SK-N-MC (cell line): ENCODE results near the gene USP3.
A peak's percentile ranks its signal among the peaks of the same experiment; 100 is the strongest.
"Not testable (repeated sequence)": the region's sequence is repeated elsewhere in the genome, so short reads cannot be mapped to it uniquely, and the experiment has no call there.

Source experiments
- DNase-seq: peaks from one replicate; pipeline ENCODE4 v3.0.0-alpha.2; 2011; ENCODE audit warnings: low read depth, low spot score
- H3K27ac ChIP-seq: fragments of 200-600 bp; sonication (generic); 2 replicates; pipeline ENCODE4 v1.5.1; 2016; ENCODE audit warnings: mixed run types
- H3K36me3 ChIP-seq: fragments of 200-600 bp; sonication (generic); 2 replicates; pipeline ENCODE4 v1.6.1; 2017; ENCODE audit warnings: antibody characterized with exemption, low read length, mixed read lengths; ENCODE audit not compliant: insufficient read depth
- H3K4me3 ChIP-seq: fragments of 200-600 bp; sonication (generic); 2 replicates; pipeline ENCODE4 v1.5.1; 2016
- H3K9ac ChIP-seq: fragments of 200-600 bp; sonication (generic); 2 replicates; pipeline ENCODE4 v1.8.0; 2017; ENCODE audit warnings: mixed run types, mixed read lengths; ENCODE audit not compliant: insufficient read length
- H3K9me3 ChIP-seq: fragments of 200-600 bp; sonication (generic); 2 replicates; pipeline ENCODE4 v1.6.1; 2017; ENCODE audit warnings: low read depth, mild to moderate bottlenecking, antibody characterized with exemption, low read length, moderate library complexity, mixed read lengths
- EZH2 ChIP-seq: fragments of 200-600 bp; sonication (generic); IDR thresholded peaks from one replicate; pipeline ENCODE4 v1.6.1; 2017; ENCODE audit warnings: antibody characterized with exemption
- FOXP2 ChIP-seq: optimal IDR thresholded peaks from 2 replicates; pipeline ENCODE3; 2011; ENCODE audit warnings: mild to moderate bottlenecking, moderate library complexity; ENCODE audit not compliant: insufficient read depth; ENCODE audit errors: extremely low read length, control extremely low read depth
- POLR2AphosphoS5 ChIP-seq: IDR thresholded peaks from 2 replicates; pipeline ENCODE4 v1.6.1; 2012; ENCODE audit warnings: mild to moderate bottlenecking, low read depth, low read length, borderline replicate concordance

The USP3 gene

DNA sequence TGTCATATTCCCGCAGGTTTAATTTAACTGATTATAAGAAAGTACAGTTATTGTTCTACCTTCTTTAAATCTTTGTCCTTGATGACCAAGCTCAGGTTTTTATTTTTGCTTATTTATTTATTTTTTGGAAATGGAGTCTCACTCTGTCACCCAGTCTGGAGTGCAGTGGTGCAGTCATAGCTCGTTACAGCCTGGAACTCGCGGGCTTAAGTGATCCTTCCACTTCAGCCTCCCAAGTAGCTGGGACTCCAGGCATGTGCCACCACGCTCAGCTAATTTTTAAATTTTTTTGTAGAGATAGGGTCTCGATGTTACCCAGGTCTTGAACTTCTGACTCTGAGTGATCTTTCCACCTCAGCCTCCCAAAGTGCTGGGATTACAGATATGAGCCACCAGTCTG is 8.9 kb downstream of the USP3 start:
- H3K4me3 ChIP-seq: no peak overlapping the region
- TF ChIP-seq EZH2 (no peak), POLR2AphosphoS5 (no peak), FOXP2 (no peak)

DNA sequence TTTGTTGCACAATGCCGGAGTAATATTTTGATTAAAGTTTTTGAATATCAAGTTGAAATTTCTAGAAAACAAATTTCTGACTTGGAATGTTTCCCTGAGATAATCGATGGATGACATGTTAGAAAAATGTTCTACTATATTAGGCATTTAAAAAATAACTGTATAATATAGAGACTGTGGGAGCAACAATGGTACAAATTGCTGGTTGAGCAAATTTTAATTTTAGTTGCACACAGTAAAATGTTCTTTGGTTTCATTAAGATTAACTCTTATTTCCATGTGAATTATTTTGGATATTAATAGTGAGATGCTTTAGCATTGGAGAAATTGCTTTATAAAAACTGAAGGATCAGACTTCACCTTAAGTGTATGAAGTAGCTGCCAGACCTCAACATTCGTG is 9.3 kb downstream of the USP3 start:
- Histone ChIP-seq H3K4me3 (no peak overlapping the region), H3K9me3 (no peaks in the 10 kb centered on the region), H3K36me3 (no peaks in the 10 kb centered on the region), H3K9ac (no peak overlapping the region), H3K27ac (no peak overlapping the region)
- TF ChIP-seq FOXP2 (no peak), EZH2 (no peak), POLR2AphosphoS5 (no peak)
- no peak for DNase-seq

More for the DNA sequence above, 8.9 kb downstream of the USP3 start:
- Histone ChIP-seq H3K36me3 (no peaks in the 10 kb centered on the region), H3K9me3 (no peaks in the 10 kb centered on the region), H3K27ac (no peak overlapping the region), H3K9ac (no peak overlapping the region)
- no peak for DNase-seq

DNA sequence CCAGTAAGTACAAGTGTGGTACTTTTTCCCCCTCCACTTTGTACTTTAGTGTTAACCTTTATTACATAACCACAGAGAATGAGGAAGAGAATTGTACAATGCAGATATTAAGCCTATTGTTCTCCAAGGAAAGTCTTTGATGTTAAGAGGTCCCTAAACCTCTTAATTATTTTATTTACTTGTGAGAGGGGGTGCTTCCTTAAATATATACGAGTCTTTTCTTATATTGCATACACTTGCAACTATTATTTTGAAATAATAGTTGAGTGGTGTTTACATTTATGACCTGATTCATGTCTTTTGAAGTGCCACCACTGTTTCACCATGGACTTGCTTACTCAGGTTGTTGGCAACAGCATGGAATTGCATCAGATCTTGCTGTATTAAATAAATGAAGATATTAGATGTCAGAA is 10.1 kb downstream of the USP3 start:
- H3K36me3 ChIP-seq: no peaks in the 10 kb centered on the region
- peak overlapping the region; percentile 50 for H3K9ac ChIP-seq
- H3K4me3 ChIP-seq: peak overlapping the region; percentile 45
- DNase-seq: no peak
- no peak for TF ChIP-seq EZH2
- TF ChIP-seq FOXP2: no peak
- TF ChIP-seq POLR2AphosphoS5: no peak
- H3K9me3 ChIP-seq: no peaks in the 10 kb centered on the region
- H3K27ac ChIP-seq: peak overlapping the region; percentile 52

DNA sequence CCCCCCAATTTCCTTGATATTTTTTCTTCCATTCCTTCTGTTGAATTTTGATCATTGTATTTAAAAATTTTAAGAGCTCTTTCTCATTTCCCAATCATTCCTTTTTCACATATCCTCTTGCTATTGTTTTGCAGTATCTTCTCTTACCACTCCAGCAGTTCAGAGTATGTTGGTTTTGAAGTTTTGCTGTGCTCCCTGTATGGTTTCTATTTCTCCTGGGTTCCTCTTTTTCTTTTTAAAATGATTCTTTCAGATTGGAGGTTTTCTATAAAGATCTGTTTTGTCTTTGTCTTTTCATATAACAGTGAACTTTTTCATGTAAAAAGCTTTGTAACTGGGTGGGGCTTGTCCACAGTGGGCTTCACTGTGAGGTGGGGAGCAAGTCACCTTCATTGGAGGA is 12.8 kb downstream of the USP3 start:
- Histone ChIP-seq H3K27ac (no peak overlapping the region), H3K36me3 (no peaks in the 10 kb centered on the region), H3K4me3 (no peak overlapping the region), H3K9me3 (no peaks in the 10 kb centered on the region), H3K9ac (no peak overlapping the region)
- no peak for TF ChIP-seq EZH2
- TF ChIP-seq FOXP2: no peak
- no peak for TF ChIP-seq POLR2AphosphoS5
- no peak for DNase-seq

DNA sequence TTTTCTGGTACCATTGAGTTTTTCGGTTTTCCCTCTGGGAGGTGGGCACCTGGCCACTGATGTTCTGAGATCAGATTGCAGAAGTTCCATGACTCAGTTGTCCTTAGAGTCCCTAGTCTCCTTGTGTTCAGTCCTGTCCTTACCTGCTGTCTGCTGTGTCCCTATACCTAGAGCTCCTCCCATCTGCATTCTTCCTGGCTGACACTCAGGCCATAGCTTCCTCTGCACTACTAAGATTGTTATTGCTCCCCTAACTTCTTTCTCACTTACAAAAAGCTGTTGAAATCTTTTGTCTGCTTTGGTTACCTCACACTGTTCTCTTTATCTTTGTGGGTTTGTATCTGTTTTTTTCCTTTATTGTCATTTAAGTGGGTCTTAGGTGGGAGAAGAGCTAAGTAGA is 13.2 kb downstream of the USP3 start:
- no peak overlapping the region for H3K27ac ChIP-seq
- H3K9ac ChIP-seq: no peak overlapping the region
- H3K36me3 ChIP-seq: no peaks in the 10 kb centered on the region
- DNase-seq: no peak
- TF ChIP-seq POLR2AphosphoS5: no peak
- TF ChIP-seq EZH2: no peak
- no peak for TF ChIP-seq FOXP2
- H3K4me3 ChIP-seq: no peak overlapping the region
- H3K9me3 ChIP-seq: no peaks in the 10 kb centered on the region

DNA sequence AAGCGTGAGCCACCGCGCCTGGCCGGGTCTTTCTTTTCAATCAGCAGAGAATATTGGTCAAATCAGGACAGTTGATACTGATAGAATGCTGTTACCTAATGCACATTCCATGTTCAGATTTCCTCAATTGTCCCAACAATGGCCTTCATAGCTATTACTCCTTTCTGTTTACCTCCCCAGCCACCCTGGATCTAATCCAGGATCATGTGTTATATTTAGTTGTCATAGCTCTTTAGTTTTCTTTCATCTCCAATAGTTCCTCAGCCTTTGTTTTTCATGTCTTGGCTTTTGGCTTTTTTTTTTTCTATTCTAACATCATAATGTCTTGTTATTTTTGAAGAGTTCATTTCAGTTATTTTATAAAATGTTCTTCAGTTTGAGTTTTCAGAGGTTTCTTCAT is 14.6 kb downstream of the USP3 start:
- no peak for TF ChIP-seq EZH2
- TF ChIP-seq POLR2AphosphoS5: no peak
- TF ChIP-seq FOXP2: no peak
- Histone ChIP-seq H3K9me3 (no peaks in the 10 kb centered on the region), H3K36me3 (no peaks in the 10 kb centered on the region), H3K27ac (no peak overlapping the region), H3K4me3 (no peak overlapping the region), H3K9ac (no peak overlapping the region)
- no peak for DNase-seq

DNA sequence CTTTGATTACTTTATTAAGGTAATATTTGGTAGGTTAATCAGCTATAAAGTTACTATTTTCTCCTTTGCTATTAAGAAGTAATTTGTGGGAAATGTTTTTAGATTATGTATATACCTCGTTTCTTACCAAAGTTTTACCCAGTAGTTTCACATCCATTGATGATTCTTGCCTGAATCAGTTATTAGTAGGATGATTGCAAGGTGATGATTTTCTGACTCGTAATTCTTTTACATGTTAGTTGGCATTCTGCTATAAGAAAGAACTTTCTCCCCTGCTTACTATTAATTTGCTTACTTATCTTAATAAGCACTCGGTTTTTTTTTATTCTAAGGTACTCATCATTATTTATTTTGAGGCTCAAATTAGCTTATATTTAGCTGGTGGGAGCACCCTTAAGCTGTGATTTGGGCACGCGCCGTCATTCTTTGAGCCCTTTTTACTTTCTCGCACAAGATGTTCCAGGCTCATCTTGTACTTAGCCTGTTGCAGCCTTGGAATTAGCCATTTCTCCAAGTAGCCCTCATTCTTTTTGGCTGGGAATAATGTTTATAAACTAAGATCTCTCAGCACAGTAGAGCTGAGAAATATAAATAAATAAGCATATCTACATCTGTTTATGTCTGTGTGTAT is 15.3 kb downstream of the USP3 start:
- no peak for DNase-seq
- H3K4me3 ChIP-seq: no peak overlapping the region
- no peak overlapping the region for H3K27ac ChIP-seq
- H3K9ac ChIP-seq: no peak overlapping the region
- no peaks in the 10 kb centered on the region for H3K9me3 ChIP-seq
- no peaks in the 10 kb centered on the region for H3K36me3 ChIP-seq
- TF ChIP-seq EZH2 (no peak), POLR2AphosphoS5 (no peak), FOXP2 (no peak)

DNA sequence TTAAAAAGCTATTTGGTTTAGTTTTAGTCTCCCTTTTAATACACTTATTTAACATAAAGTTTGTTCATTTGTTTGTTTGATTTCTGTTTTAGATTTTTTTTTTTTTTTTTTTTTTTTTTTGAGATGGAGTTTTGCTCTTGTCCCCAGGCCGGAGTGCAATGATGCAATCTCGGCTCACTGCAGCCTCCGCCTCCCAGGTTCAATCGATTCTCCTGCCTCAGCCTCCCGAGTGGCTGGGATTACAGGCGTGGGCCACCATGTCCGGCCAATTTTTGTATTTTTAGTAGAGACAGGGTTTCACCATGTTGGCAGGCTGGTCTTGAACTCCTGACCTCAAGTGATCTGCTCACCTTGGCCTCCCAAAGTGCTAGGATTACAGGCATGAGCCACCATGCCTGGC is 16.1 kb downstream of the USP3 start:
- not testable (repeated sequence) for H3K9me3 ChIP-seq, H3K36me3 ChIP-seq, H3K27ac ChIP-seq, H3K4me3 ChIP-seq, H3K9ac ChIP-seq, DNase-seq

DNA sequence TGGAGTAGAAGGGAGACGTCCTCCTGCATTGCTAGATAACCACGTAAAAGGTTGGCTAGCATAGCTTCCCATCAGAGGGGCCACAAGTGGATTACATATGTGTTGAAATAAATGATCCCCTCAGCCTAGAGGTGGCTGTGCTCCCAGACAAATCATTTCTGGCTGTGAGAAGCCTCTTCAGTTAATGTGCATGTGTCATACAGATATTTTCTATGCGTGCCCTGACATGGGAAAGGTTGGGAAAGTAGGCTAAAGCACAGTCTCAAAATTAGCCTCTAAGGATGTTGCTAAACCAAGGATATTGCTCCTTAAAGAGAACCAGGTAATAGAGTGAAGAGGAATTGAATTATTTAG is 17.8 kb downstream of the USP3 start:
- no peak overlapping the region for H3K9ac ChIP-seq
- H3K4me3 ChIP-seq: no peak overlapping the region
- H3K27ac ChIP-seq: no peak overlapping the region
- no peak for TF ChIP-seq FOXP2
- no peak for TF ChIP-seq EZH2
- TF ChIP-seq POLR2AphosphoS5: no peak
- no peaks in the 10 kb centered on the region for H3K36me3 ChIP-seq
- DNase-seq: no peak
- no peaks in the 10 kb centered on the region for H3K9me3 ChIP-seq
